ENCODE results near the gene TTN. TPM values are rescaled to one million over a fixed set of nuclear protein-coding genes. Genes with fewer than 3 reads are reported as not detected.

Gene TTN
- total RNA-seq, 1 experiment from 2014 or later: 0.05 TPM

- Histone ChIP-seq H3K27me3 (ENCODE audit: insufficient read depth, low read length) (peaks cover 50% of the 10 kb centered on the region), H3K27ac (ENCODE audit: low read depth, low read length) (no peak overlapping the region), H3K36me3 (ENCODE audit: control insufficient read depth in 1 of 2, insufficient read depth in 2 of 2, low read length in 2 of 2) (no peaks in the 10 kb centered on the region), H3K9ac (ENCODE audit: low read length) (no peak overlapping the region), H3K4me1 (ENCODE audit: control insufficient read depth in 1 of 2, insufficient read depth in 2 of 2, low read length in 2 of 2) (no peaks in the 10 kb centered on the region), H4K20me1 (ENCODE audit: insufficient read depth) (peaks cover 3% of the 10 kb centered on the region; the same call in 1 of the 2 replicates), H3K9me2 (ENCODE audit: insufficient read depth) (no peaks in the 10 kb centered on the region), H3K9me3 (ENCODE audit: control insufficient read depth in 1 of 2, insufficient read depth in 1 of 2, low read depth in 1 of 2, low read length in 2 of 2) (no peaks in the 10 kb centered on the region), H3K79me2 (ENCODE audit: insufficient read depth, low read length) (no peaks in the 10 kb centered on the region), H3K4me3 (replicated peaks in 1 of 2; ENCODE audit: low read depth in 1 of 2, low read length in 2 of 2) (no peak overlapping the region), H3K4me2 (ENCODE audit: low read length) (no peak overlapping the region), H2AFZ (ENCODE audit: low read depth, low read length, poor library complexity, severe bottlenecking) (no peak overlapping the region)
- ChIA-PET RAD21 (ENCODE audit: low non-redundant PET in 1 of 2, low total read pairs in 2 of 2, uncharacterized antibody in 2 of 2, unreplicated experiment in 2 of 2) (no interaction called here), POLR2A (no interaction called here), CTCF (no interaction called here)
- no TSS peak for BruUV-seq (replicated peaks)
- ATAC-seq: no peak
- no peak for DNase-seq (ENCODE audit: low read depth, low spot score)
- TF ChIP-seq EGR1 (IDR thresholded peaks at IDR 0.05; ENCODE audit: low read depth) (no peak), EZH2 (IDR thresholded peaks at IDR 0.05) (no peak), POLR2AphosphoS5 (IDR thresholded peaks at IDR 0.05; ENCODE audit: low read depth, low read length) (no peak), JUND (IDR thresholded peaks at IDR 0.05) (no peak), YY1 (IDR thresholded peaks at IDR 0.05; ENCODE audit: extremely low read depth, insufficient replicate concordance, low read depth, low read length) (no peak), RAD21 (IDR thresholded peaks at IDR 0.05; ENCODE audit: low read depth) (no peak), REST (IDR thresholded peaks at IDR 0.05; ENCODE audit: low read depth) (no peak), SIN3A (IDR thresholded peaks at IDR 0.05; ENCODE audit: low read depth) (no peak), EZH2phosphoT487 (IDR thresholded peaks at IDR 0.05; ENCODE audit: borderline replicate concordance) (no peak), CTCF (IDR thresholded peaks at IDR 0.05 in 2 of 3, conservative IDR thresholded peaks at IDR 0.05 in 1 of 3; ENCODE audit: borderline replicate concordance in 1 of 3, insufficient read depth in 1 of 3, low read depth in 2 of 3, low read length in 2 of 3) (no peak), ELF1 (IDR thresholded peaks at IDR 0.05; ENCODE audit: borderline replicate concordance, low read depth) (no peak), MAX (IDR thresholded peaks at IDR 0.05) (no peak), CEBPB (IDR thresholded peaks at IDR 0.05; ENCODE audit: low read depth) (no peak), ZBTB33 (IDR thresholded peaks at IDR 0.05; ENCODE audit: extremely low read depth, insufficient replicate concordance, low read length) (no peak), ZNF274 (IDR thresholded peaks at IDR 0.05; ENCODE audit: low read depth, low read length) (no peak), ZFX (IDR thresholded peaks at IDR 0.05) (no peak), CBX3 (IDR thresholded peaks at IDR 0.05; ENCODE audit: low read depth) (no peak)
- intact Hi-C loops (cut with micrococcal nuclease): no loop called here
Measured at GRCh38 chr2:178627401-178627800, 179.8 kb downstream of the TTN start.

Data from HCT116 (cell line).